Epithelial cell of prostate (primary cell): ENCODE measurements around the gene ZNF526.

Experiments used
- DNase-seq: peaks from one replicate; pipeline ENCODE4 v3.0.0-alpha.2; 2011; ENCODE audit warnings: low read depth, low spot score
- H3K27ac ChIP-seq: fragments of 450-650 bp; 2 replicates; pipeline ENCODE4 v1.5.1; 2017; ENCODE audit warnings: mild to moderate bottlenecking

ZNF526 gene

DNA sequence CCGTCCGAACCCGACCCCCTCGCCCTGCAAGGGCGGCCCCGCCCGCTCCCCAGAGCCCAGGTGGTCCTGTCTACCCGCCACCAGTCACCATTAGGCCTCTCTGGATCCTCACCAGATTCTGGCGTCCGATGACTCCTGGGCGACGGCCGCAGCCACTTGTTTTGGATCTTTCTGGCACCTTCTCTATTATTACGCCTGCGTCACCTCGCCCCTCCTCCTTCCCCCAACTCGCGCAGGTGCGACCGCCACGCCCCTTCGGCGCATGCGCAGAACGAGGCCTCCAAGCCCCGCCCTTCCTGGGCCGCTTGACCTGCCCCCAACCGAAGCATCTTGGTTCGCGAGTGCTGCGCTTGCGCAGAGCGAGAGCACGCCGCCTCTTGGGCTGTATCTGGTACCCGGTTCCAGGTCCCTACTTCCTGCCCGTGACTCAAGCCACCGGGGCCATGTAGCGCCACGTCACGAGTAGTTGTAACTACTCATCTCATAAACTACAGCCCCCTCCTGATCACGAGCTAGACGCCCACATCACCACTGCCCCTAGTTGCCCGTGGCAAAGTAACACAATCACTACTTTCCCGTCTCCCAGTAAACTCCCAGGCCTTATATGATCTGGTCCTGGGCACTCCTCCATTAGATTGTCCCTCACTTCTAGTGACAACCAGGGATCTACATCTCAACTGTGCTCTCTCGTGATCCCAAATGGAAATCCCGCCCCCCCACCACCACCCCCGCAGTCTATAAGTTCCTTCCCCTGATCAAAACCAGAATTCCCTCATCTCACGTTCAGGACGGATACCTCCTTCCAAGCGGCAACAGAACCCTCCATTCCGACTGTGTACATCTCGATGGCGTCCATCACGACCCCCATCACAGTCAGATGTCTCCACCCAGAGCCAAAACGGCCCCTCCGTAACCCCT lies 2.3 kb upstream of the ZNF526 start, which contains the start of gene DEDD2:
Gene DEDD2, minus strand, starts transcription at position 158 of the 918 bp plus-strand sequence. CDS start 670 bp downstream, outside the sequence.
- H3K27ac ChIP-seq: peak within 1 kb of the TSS; percentile 85
- peak; percentile 94 for DNase-seq

GRCh38 chr19:42220751-42221097 lies 612 bp downstream of the ZNF526 start:
- H3K27ac ChIP-seq: peak overlapping the region; percentile 85
- DNase-seq: no peak

GRCh38 chr19:42224940-42225717 lies 5.0 kb downstream of the ZNF526 start:
- DNase-seq: no peak
- H3K27ac ChIP-seq: no peak overlapping the region

DNA sequence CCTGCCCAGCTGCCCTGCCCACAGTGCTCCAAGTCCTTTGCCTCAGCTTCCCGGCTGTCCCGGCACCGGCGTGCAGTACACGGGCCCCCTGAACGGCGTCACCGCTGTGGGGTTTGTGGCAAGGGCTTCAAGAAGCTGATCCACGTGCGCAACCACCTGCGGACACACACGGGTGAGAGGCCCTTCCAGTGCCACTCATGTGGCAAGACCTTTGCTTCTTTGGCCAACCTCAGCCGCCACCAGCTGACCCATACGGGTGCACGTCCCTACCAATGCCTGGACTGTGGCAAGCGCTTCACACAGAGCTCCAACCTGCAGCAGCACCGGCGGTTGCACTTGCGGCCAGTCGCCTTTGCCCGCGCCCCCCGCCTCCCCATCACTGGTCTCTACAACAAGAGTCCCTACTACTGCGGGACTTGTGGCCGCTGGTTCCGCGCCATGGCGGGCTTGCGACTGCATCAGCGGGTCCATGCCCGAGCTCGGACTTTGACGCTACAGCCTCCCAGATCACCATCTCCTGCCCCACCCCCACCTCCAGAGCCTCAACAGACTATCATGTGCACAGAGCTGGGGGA lies 5.7 kb downstream of the ZNF526 start:
- no peak for DNase-seq
- no peak overlapping the region for H3K27ac ChIP-seq

- DNase-seq: no peak
- no peak overlapping the region for H3K27ac ChIP-seq
Measured at GRCh38 chr19:42226886-42227285, 6.8 kb downstream of the ZNF526 start.

DNA sequence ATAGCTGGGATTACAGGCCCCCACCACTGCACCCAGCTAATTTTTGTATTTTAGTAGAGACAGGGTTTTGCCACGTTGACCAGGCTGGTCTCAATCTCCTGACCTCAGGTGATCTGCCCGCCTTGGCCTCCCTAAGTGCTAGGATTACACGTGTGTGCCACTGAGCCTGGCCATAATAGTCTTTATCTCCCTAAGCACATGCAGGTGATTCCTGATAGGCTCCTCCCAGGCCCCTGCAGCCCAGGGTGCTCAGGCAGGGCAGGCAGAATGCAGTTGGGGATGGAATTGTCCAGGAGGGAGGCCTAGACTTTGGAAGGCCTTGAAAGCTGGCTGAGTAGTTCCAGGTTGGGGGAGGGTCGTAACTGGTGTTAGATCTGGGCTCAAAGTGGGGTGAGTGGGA lies 8.5 kb downstream of the ZNF526 start:
- no peak for DNase-seq
- H3K27ac ChIP-seq: no peak overlapping the region

GRCh38 chr19:42229301-42229854 lies 9.3 kb downstream of the ZNF526 start:
- no peak for DNase-seq
- no peak overlapping the region for H3K27ac ChIP-seq

- no peak for DNase-seq
Measured at GRCh38 chr19:42229855-42230351, 9.8 kb downstream of the ZNF526 start.

GRCh38 chr19:42230571-42230970 lies 10.5 kb downstream of the ZNF526 start:
- no peak for DNase-seq
- H3K27ac ChIP-seq: no peak overlapping the region

More at GRCh38 chr19:42229855-42230351, 9.8 kb downstream of the ZNF526 start:
- no peak overlapping the region for H3K27ac ChIP-seq

- DNase-seq: no peak
- H3K27ac ChIP-seq: no peak overlapping the region
Measured at GRCh38 chr19:42232435-42232834, 12.3 kb downstream of the ZNF526 start.

- no peak overlapping the region for H3K27ac ChIP-seq
- DNase-seq: no peak
Measured at GRCh38 chr19:42233106-42233505, 13.0 kb downstream of the ZNF526 start.

- no peak for DNase-seq
- H3K27ac ChIP-seq: no peak overlapping the region
Measured at GRCh38 chr19:42233678-42234292, 13.7 kb downstream of the ZNF526 start.

- DNase-seq: no peak
- H3K27ac ChIP-seq: no peak overlapping the region
Measured at GRCh38 chr19:42234364-42234763, 14.3 kb downstream of the ZNF526 start.

- H3K27ac ChIP-seq: no peak overlapping the region
- no peak for DNase-seq
Measured at GRCh38 chr19:42235181-42235580, 15.1 kb downstream of the ZNF526 start.

DNA sequence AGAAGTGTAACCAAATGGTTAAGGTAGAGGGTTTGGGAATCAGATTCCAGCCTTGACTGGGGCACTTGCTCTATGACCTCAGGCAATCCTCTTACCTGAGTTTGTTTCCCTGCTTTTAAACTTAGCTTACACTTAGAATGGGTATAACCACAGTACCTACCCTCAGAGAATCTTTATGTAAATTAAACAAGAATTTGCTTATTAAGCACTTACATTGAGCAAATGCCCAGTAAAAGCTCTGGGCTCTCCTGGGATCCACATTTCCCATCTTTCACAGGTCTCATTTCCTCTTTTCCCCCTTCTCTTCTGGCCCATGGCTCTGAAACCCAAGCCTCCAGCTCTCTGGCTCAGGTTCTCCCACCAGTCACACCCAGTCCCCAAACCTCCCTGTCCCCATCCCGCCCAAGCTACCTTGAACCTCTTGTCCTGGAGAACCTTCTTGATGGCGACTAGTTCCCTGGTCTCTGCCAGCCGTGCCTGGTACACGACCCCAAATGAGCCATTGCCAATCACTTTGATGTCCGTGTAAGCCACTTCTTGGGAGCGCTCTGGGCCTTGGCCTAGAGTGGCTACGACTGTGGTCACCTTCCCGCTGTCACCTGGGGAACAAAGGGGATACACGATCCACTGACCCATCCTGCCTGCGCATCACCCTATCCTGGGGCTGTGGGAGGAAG lies 19.6 kb downstream of the ZNF526 start:
- H3K27ac ChIP-seq: no peak overlapping the region
- DNase-seq: no peak

- no peak for DNase-seq
- H3K27ac ChIP-seq: peak overlapping the region; percentile 90
Measured at GRCh38 chr19:42241279-42241678, 21.2 kb downstream of the ZNF526 start.

- DNase-seq: no peak
Measured at GRCh38 chr19:42242069-42242511, 22.0 kb downstream of the ZNF526 start.

DNA sequence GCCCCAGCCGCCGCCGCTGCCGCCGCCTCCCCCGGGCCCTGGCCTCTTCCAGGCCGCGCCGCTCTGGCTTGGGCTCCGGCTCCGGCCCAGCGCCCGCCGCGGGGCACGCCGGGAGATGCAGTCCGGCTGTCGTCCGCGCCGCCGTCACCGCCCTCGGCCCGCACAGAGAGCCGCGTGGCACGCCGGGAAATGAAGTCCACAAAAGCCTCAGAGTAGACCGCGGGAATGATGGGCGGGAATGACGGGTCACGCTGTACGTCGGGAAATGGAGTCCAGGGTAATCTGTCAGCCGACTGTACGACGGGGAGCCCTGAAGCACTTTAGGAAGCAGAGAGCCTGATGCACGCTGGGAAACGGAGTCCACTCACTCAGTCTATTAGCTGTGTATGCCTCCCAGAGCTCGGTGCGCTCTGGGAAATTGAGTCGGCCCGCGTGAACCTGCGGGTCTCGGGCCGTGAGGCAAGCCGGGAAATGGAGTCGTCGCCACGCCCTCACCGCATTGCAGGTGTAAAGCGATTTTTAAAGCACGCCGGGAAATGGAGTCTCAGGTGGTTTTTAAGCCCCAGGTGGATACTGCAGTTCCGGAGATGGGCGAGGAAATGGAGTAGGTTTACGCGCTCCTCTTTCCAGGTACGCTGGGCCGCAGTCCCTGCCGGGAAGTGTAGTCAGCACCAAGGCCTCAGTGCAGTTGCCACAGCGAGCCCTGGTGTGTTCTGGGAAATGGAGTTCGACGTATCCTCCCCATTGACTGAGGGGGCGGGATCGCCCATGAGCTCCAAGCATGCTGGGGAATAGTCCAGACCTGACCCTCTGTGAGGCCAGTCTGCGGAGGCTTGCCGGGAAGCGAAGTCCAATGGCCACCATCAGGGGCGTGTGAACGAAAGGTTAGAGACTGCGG lies 22.6 kb downstream of the ZNF526 start, which contains the start of gene GSK3A:
Gene GSK3A, minus strand, starts transcription at position 91 of the 898 bp plus-strand sequence. CDS start 137 bp downstream, outside the sequence.
- DNase-seq: peak; percentile 98
- peak within 1 kb of the TSS; percentile 90 for H3K27ac ChIP-seq

More at GRCh38 chr19:42242069-42242511, 22.0 kb downstream of the ZNF526 start:
- H3K27ac ChIP-seq: peak overlapping the region; percentile 90
